Mesodermal cell (in vitro differentiated cells): ENCODE data around the gene ADAP2.
"Not testable (repeated sequence)": the region's sequence is repeated elsewhere in the genome, so short reads cannot be mapped to it uniquely, and the experiment has no call there.

Experiments
- H3K27ac ChIP-seq: 2 replicates; pipeline ENCODE4 v1.7.0; 2013; ENCODE audit warnings: mild to moderate bottlenecking, low read depth, low read length, moderate library complexity; ENCODE audit not compliant: severe bottlenecking
- H3K36me3 ChIP-seq: 2 replicates; pipeline ENCODE4 v1.7.1; 2013; ENCODE audit warnings: mild to moderate bottlenecking, low read length, moderate library complexity; ENCODE audit not compliant: control insufficient read depth, insufficient read depth
- H3K4me1 ChIP-seq: one replicate; pipeline ENCODE4 v1.7.1; 2013; ENCODE audit warnings: mild to moderate bottlenecking, low read length; ENCODE audit not compliant: insufficient read depth, control insufficient read depth, poor library complexity, severe bottlenecking
- H3K4me3 ChIP-seq: 2 replicates; pipeline ENCODE4 v1.7.0; 2013; ENCODE audit warnings: low read length, control low read depth, mild to moderate bottlenecking; ENCODE audit not compliant: insufficient read depth, poor library complexity, severe bottlenecking; ENCODE audit errors: extremely low read depth
- H3K9me3 ChIP-seq: 2 replicates; pipeline ENCODE4 v1.7.1; 2013; ENCODE audit warnings: mild to moderate bottlenecking, low read length, moderate library complexity; ENCODE audit not compliant: control insufficient read depth
- WGBS, 2 experiments: methylation state at CpG; one replicate each; pipeline ENCODE4 v1.1.5; 2013; ENCODE audit warnings: missing lambda C conversion rate in 2 of 2; ENCODE audit not compliant: insufficient coverage in 2 of 2; 5-methylcytosine and 5-hydroxymethylcytosine counted together

ADAP2 gene

GRCh38 chr17:30975042-30975820, 53.5 kb downstream of the ADAP2 start:
- no peak overlapping the region for H3K4me3 ChIP-seq
- H3K36me3 ChIP-seq = peaks cover 4% of the 10 kb centered on the region
- peaks cover 6% of the 10 kb centered on the region for H3K9me3 ChIP-seq
- H3K27ac ChIP-seq = no peak overlapping the region
- no peaks in the 10 kb centered on the region for H3K4me1 ChIP-seq
- WGBS, 2 experiments = 88 to 99% methylated on average over 8 of the region's 8 CpGs

GRCh38 chr17:30979919-30980318, 58.2 kb downstream of the ADAP2 start:
- no CpG with 5 or more reads among the region's 33 CpGs for WGBS, 2 experiments
- not testable (repeated sequence) for H3K9me3 ChIP-seq, H3K27ac ChIP-seq, H3K4me3 ChIP-seq, H3K4me1 ChIP-seq, H3K36me3 ChIP-seq

GRCh38 chr17:30981531-30982519, 60.1 kb downstream of the ADAP2 start:
- 81 to 100% methylated on average over 4 to 7 of the region's 8 CpGs for WGBS, 2 experiments
- no peak overlapping the region for H3K4me3 ChIP-seq
- no peaks in the 10 kb centered on the region for H3K4me1 ChIP-seq
- no peak overlapping the region for H3K27ac ChIP-seq
- peaks cover 3% of the 10 kb centered on the region for H3K36me3 ChIP-seq
- H3K9me3 ChIP-seq = no peaks in the 10 kb centered on the region

- no peaks in the 10 kb centered on the region for H3K4me1 ChIP-seq
- no peaks in the 10 kb centered on the region for H3K9me3 ChIP-seq
- H3K4me3 ChIP-seq = no peak overlapping the region
- no peak overlapping the region for H3K27ac ChIP-seq
- 86 to 100% methylated on average over 1 of the region's 1 CpG for WGBS, 2 experiments
- H3K36me3 ChIP-seq = peaks cover 3% of the 10 kb centered on the region
These were observed 61.1 kb downstream of the ADAP2 start for GRCh38 chr17:30982855-30983254.

GRCh38 chr17:30990458-30990857, 68.7 kb downstream of the ADAP2 start:
- no peaks in the 10 kb centered on the region for H3K4me1 ChIP-seq
- WGBS, 2 experiments = 100% methylated on average over 1 of the region's 3 CpGs; no CpG with 5 or more reads in 1 of the 2 experiments
- no peaks in the 10 kb centered on the region for H3K9me3 ChIP-seq
- no peak overlapping the region for H3K4me3 ChIP-seq
- peaks cover 3% of the 10 kb centered on the region for H3K36me3 ChIP-seq
- no peak overlapping the region for H3K27ac ChIP-seq

GRCh38 chr17:30992551-30992950, 70.8 kb downstream of the ADAP2 start:
- no peaks in the 10 kb centered on the region for H3K4me1 ChIP-seq
- peaks cover 4% of the 10 kb centered on the region for H3K36me3 ChIP-seq
- 80% methylated on average over 1 of the region's 3 CpGs; no CpG with 5 or more reads in 1 of the 2 experiments for WGBS, 2 experiments
- no peak overlapping the region for H3K27ac ChIP-seq
- H3K4me3 ChIP-seq = no peak overlapping the region
- H3K9me3 ChIP-seq = no peaks in the 10 kb centered on the region

GRCh38 chr17:30995347-30995746, 73.6 kb downstream of the ADAP2 start:
- WGBS, 2 experiments = 90% methylated on average over 3 of the region's 3 CpGs; no CpG with 5 or more reads in 1 of the 2 experiments
- no peaks in the 10 kb centered on the region for H3K9me3 ChIP-seq
- no peaks in the 10 kb centered on the region for H3K4me1 ChIP-seq
- H3K27ac ChIP-seq = no peak overlapping the region
- H3K36me3 ChIP-seq = peaks cover 19% of the 10 kb centered on the region
- H3K4me3 ChIP-seq = no peak overlapping the region

- H3K4me3 ChIP-seq = no peak overlapping the region
- whole genome bisulfite sequencing, 2 experiments = 91% methylated on average over 1 of the region's 3 CpGs; no CpG with 5 or more reads in 1 of the 2 experiments
- no peaks in the 10 kb centered on the region for H3K4me1 ChIP-seq
- no peak overlapping the region for H3K27ac ChIP-seq
- no peaks in the 10 kb centered on the region for H3K9me3 ChIP-seq
- peaks cover 19% of the 10 kb centered on the region for H3K36me3 ChIP-seq
These were observed 74.7 kb downstream of the ADAP2 start for GRCh38 chr17:30996486-30996885.

- no peaks in the 10 kb centered on the region for H3K9me3 ChIP-seq
- peaks cover 19% of the 10 kb centered on the region for H3K36me3 ChIP-seq
- H3K27ac ChIP-seq = no peak overlapping the region
- whole genome bisulfite sequencing, 2 experiments = 88 to 96% methylated on average over 2 to 6 of the region's 6 CpGs
- no peak overlapping the region for H3K4me3 ChIP-seq
- no peaks in the 10 kb centered on the region for H3K4me1 ChIP-seq
These were observed 75.5 kb downstream of the ADAP2 start for GRCh38 chr17:30997270-30997669.

GRCh38 chr17:30997842-30998241, 76.1 kb downstream of the ADAP2 start:
- WGBS, 2 experiments = 94 to 98% methylated on average over 4 of the region's 5 CpGs
- Histone ChIP-seq H3K4me1 (no peaks in the 10 kb centered on the region), H3K4me3 (no peak overlapping the region), H3K9me3 (no peaks in the 10 kb centered on the region), H3K27ac (no peak overlapping the region), H3K36me3 (peaks cover 19% of the 10 kb centered on the region)
